ENCODE results near the gene TM4SF1. TPM values are rescaled to one million over a fixed set of nuclear protein-coding genes. Genes with fewer than 3 reads are reported as not detected.

Gene TM4SF1
- total and polyA plus RNA-seq, 9 of the 15 experiments (the other 6 are each of a cell fraction or from before 2014, with no cell fraction given), result 0.06 to 0.44 (median 0.08) TPM; not detected in 4

- TF ChIP-seq ZNF318 (IDR thresholded peaks at IDR 0.05; ENCODE audit: borderline replicate concordance in 1 of 2, low read depth in 1 of 2) (no peak), RAD21 (CRISPR knock-in tag; conservative IDR thresholded peaks at IDR 0.05 in 1 of 2, IDR thresholded peaks at IDR 0.05 in 1 of 2) (no peak), BRF1 (IDR thresholded peaks at IDR 0.05; ENCODE audit: borderline replicate concordance, extremely low read depth, insufficient read length) (no peak), GTF2F1 (IDR thresholded peaks at IDR 0.05; ENCODE audit: low read depth, low read length) (no peak), HNRNPUL1 (IDR thresholded peaks at IDR 0.05; ENCODE audit: low read length) (no peak)
These were observed 44.7 kb downstream of the TM4SF1 start (continued) for GRCh38 chr3:149332771-149333170.
